ENCODE data around the gene TUFM. TPM values are rescaled to one million over a fixed set of nuclear protein-coding genes. Genes with fewer than 3 reads are reported as not detected.

The TUFM gene
- polyA plus RNA-seq, 1 donor from 2014 or later: 144 TPM

- no peak within 1 kb of the TSS for H3K27ac ChIP-seq (ENCODE audit: low read length)
- H3K9me2 ChIP-seq (ENCODE audit: insufficient read depth, low read length): no peaks in the 10 kb centered on the region
- TF ChIP-seq EP300 (conservative IDR thresholded peaks at IDR 0.05; ENCODE audit: poor library complexity, severe bottlenecking) (no peak), POLR2AphosphoS5 (IDR thresholded peaks at IDR 0.05) (no peak), MXI1 (conservative IDR thresholded peaks at IDR 0.05; ENCODE audit: poor library complexity, severe bottlenecking) (no peak), TAF1 (IDR thresholded peaks at IDR 0.05; ENCODE audit: low read depth) (no peak), SMC3 (conservative IDR thresholded peaks at IDR 0.05; ENCODE audit: poor library complexity) (no peak), CTCF (IDR thresholded peaks at IDR 0.05; ENCODE audit: poor library complexity, severe bottlenecking) (no peak), EZH2 (IDR thresholded peaks at IDR 0.05; ENCODE audit: borderline replicate concordance, insufficient read depth, low read length, poor library complexity, severe bottlenecking) (no peak), RAD21 (conservative IDR thresholded peaks at IDR 0.05) (no peak), REST (IDR thresholded peaks at IDR 0.05; ENCODE audit: borderline replicate concordance) (no peak)
- no peaks in the 10 kb centered on the region for H3K27me3 ChIP-seq (ENCODE audit: insufficient read depth, low read depth, low read length)
- peak within 1 kb of the TSS; percentile 73 for H2AFZ ChIP-seq (ENCODE audit: low read depth, low read length)
- no peaks in the 10 kb centered on the region for H3F3A ChIP-seq (ENCODE audit: insufficient read depth, low read length, poor library complexity, severe bottlenecking)
- H3K9ac ChIP-seq (ENCODE audit: low read length): peak within 1 kb of the TSS; percentile 68
- H3K9me3 ChIP-seq (ENCODE audit: low read length): no peaks in the 10 kb centered on the region
- H4K20me1 ChIP-seq (ENCODE audit: insufficient read depth): no peaks in the 10 kb centered on the region
- H3K36me3 ChIP-seq (ENCODE audit: insufficient read depth, low read length): no peaks in the 10 kb centered on the region
- peak within 1 kb of the TSS; percentile 62 for H3K4me2 ChIP-seq (ENCODE audit: low read length)
- H3K79me2 ChIP-seq (replicated peaks; ENCODE audit: insufficient read depth, low read length): no peaks in the 10 kb centered on the region
- peak within 1 kb of the TSS; percentile 83 for H3K4me3 ChIP-seq (ENCODE audit: low read length)
Observed at GRCh38 chr16:28878083-28878926, 32.2 kb upstream of the TUFM start, which contains the start of gene ATP2A1. Gene ATP2A1, plus strand, starts transcription at chr16:28878488. Its CDS starts 184 bp downstream, at chr16:28878672.

GRCh38 chr16:28877655-28878000 lies 31.5 kb upstream of the TUFM start:
- Histone ChIP-seq H3K36me3 (ENCODE audit: insufficient read depth, low read length) (no peaks in the 10 kb centered on the region), H3K9me2 (ENCODE audit: insufficient read depth, low read length) (no peaks in the 10 kb centered on the region), H3K4me3 (ENCODE audit: low read length) (no peak overlapping the region), H3K9ac (ENCODE audit: low read length) (no peak overlapping the region), H4K20me1 (ENCODE audit: insufficient read depth) (no peaks in the 10 kb centered on the region), H3F3A (ENCODE audit: insufficient read depth, low read length, poor library complexity, severe bottlenecking) (no peaks in the 10 kb centered on the region), H3K79me2 (replicated peaks; ENCODE audit: insufficient read depth, low read length) (no peaks in the 10 kb centered on the region), H3K4me2 (ENCODE audit: low read length) (no peak overlapping the region), H3K27ac (ENCODE audit: low read length) (no peak overlapping the region), H3K9me3 (ENCODE audit: low read length) (no peaks in the 10 kb centered on the region), H2AFZ (ENCODE audit: low read depth, low read length) (no peak overlapping the region), H3K27me3 (ENCODE audit: insufficient read depth, low read depth, low read length) (no peaks in the 10 kb centered on the region)
- TF ChIP-seq EP300 (conservative IDR thresholded peaks at IDR 0.05; ENCODE audit: poor library complexity, severe bottlenecking) (no peak), RAD21 (conservative IDR thresholded peaks at IDR 0.05) (no peak), REST (IDR thresholded peaks at IDR 0.05; ENCODE audit: borderline replicate concordance) (no peak), MXI1 (conservative IDR thresholded peaks at IDR 0.05; ENCODE audit: poor library complexity, severe bottlenecking) (no peak), SMC3 (conservative IDR thresholded peaks at IDR 0.05; ENCODE audit: poor library complexity) (no peak), EZH2 (IDR thresholded peaks at IDR 0.05; ENCODE audit: borderline replicate concordance, insufficient read depth, low read length, poor library complexity, severe bottlenecking) (no peak), CTCF (IDR thresholded peaks at IDR 0.05; ENCODE audit: poor library complexity, severe bottlenecking) (no peak), TAF1 (IDR thresholded peaks at IDR 0.05; ENCODE audit: low read depth) (no peak), POLR2AphosphoS5 (IDR thresholded peaks at IDR 0.05) (no peak)
